Kidney tubule cell (primary cell): ENCODE measurements around the gene ZMYND12.

Experiments
- DNase-seq: peaks from one replicate; pipeline ENCODE4 v3.0.0-alpha.2; 2018; ENCODE audit warnings: low spot score

Gene ZMYND12

GRCh38 chr1:42392255-42392654 is 63.6 kb downstream of the ZMYND12 start:
- DNase-seq = no peak

GRCh38 chr1:42386051-42386450 is 69.8 kb downstream of the ZMYND12 start:
- DNase-seq = no peak

DNA sequence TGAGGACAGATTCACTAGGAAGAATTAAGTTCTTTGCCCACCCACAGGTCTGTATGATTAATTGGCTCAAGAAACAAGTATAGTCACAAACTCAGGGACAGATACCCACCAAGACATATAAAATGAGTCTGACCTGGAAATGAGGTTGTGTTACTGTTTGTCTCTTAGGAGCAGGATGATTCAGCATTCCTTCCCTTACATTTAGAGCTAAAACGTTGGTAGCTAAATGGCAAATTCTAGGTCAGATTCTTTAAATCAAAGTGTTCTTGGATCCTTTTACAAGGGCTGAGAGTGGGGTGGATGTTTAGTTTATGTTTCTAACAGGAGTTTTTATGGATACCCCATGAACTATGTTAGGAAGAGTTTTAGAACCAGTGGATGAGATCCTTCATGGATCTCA is 70.5 kb downstream of the ZMYND12 start:
- DNase-seq = peak; percentile 39

- DNase-seq = peak; percentile 4
Measured at GRCh38 chr1:42381280-42381673, 74.5 kb downstream of the ZMYND12 start.

DNA sequence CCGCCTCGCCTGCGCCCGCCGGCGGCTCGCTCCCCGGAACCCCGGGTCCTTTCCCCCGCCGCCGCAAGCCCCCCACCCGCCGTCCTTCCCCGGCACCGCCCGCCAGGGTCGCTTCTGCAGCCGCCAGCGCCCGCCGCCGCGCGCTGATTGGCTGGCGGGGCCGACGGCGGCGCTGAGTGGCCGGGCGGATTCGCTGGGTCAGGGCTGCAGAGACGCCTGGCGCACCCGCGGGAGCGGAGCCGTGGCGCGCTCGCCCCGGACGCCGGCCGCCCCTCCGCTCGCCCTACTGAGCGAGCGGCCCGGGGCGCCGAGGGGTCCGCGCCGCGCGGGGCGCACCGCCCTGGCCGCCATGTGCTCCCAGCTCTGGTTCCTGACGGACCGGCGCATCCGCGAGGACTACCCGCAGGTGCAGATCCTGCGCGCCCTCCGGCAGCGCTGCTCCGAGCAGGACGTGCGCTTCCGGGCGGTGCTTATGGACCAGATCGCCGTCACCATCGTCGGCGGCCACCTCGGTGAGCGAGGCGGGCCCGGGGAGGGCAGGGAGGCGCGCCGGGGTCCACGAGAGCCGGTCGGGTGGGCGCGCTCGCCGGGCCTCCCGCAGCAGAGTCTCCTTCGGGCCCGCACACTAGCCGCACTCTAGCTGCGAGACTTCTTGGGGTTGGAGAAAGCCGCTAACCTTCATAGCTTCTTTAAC is 75.1 kb downstream of the ZMYND12 start, which contains the start of gene RIMKLA:
Gene RIMKLA (plus strand): TSS at position 207 of the 694 bp plus-strand sequence. CDS start 143 bp downstream, at position 350.
- DNase-seq = peak; percentile 65
